ENCODE data around the gene ZNF710. TPM values are rescaled to one million over a fixed set of nuclear protein-coding genes. Genes with fewer than 3 reads are reported as not detected.
A peak's percentile ranks its signal among the peaks of the same experiment; 100 is the strongest.

ZNF710 gene
- total RNA-seq, 2 experiments from 2014 or later, result 22.7 to 24.9 TPM

DNA sequence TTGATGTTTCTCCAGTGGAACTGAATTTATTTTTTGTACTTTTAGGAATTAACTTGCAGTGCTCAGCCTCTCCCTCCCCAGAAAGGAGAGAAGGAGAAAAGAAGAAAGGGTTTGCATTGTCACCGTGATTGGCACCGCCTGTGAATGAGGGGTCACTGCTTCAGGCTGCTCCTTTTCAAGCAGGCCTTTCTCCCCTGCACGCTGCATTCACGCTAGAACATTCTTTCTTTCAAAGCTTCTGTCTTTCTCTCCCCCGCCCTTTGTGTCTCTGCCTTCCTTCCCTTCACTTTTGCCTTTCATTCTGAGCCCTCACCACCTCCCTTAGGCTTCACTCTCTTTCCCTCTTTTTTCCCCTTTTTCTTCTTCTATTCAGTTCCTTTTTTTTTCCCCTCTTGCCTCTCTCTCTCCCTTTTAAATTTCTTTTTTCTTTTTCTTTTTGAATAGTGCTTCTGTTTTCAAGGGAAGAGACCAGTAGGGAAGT, 42.4 kb downstream of the ZNF710 start:
- DNase-seq, result no peak
- Mint-ChIP-seq H3K36me3 (ENCODE audit: low read depth) (no peaks in the 10 kb centered on the region), H3K27ac (no peak overlapping the region), H3K4me3 (no peak overlapping the region), H3K27me3 (ENCODE audit: low read depth) (no peaks in the 10 kb centered on the region), H3K9me3 (ENCODE audit: insufficient read depth) (no peaks in the 10 kb centered on the region), H3K4me1 (ENCODE audit: low read depth) (peaks cover 24% of the 10 kb centered on the region)
- ChIA-PET CTCF (no interaction called here), POLR2A (no interaction called here)
- ATAC-seq, result no peak

DNA sequence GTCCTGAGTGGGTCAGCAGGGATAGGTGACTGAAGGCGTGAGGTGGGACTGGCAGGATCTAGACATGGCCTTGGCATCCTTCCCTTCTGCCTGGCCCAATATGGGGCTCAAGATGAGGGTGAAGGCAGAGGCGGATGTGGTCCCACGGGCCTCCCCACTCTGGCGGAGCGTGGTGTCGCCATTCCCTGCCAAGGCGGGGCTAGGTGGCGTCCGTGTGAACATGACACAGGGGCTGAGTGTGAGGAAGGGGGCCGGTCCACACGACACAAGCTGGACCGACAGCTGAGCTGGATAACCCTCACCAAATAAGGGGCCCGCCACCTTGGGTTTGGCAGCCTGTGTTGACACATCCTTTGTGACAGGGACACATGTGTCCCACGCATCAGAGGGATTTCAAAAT, 43.1 kb downstream of the ZNF710 start:
- CTCF ChIA-PET, result no interaction called here
- no peak overlapping the region for H3K4me3 Mint-ChIP-seq
- no peaks in the 10 kb centered on the region for H3K27me3 Mint-ChIP-seq (ENCODE audit: low read depth)
- H3K4me1 Mint-ChIP-seq (ENCODE audit: low read depth), result peaks cover 22% of the 10 kb centered on the region
- no peaks in the 10 kb centered on the region for H3K36me3 Mint-ChIP-seq (ENCODE audit: low read depth)
- DNase-seq (no peak), ATAC-seq (no peak)
- POLR2A ChIA-PET, result interaction anchor here (1.6 kb wide), 1 partner anchor 12 kb away, joined by 4 read pairs; no protein-coding TSS in a partner anchor
- H3K9me3 Mint-ChIP-seq (ENCODE audit: insufficient read depth), result no peaks in the 10 kb centered on the region
- no peak overlapping the region for H3K27ac Mint-ChIP-seq

DNA sequence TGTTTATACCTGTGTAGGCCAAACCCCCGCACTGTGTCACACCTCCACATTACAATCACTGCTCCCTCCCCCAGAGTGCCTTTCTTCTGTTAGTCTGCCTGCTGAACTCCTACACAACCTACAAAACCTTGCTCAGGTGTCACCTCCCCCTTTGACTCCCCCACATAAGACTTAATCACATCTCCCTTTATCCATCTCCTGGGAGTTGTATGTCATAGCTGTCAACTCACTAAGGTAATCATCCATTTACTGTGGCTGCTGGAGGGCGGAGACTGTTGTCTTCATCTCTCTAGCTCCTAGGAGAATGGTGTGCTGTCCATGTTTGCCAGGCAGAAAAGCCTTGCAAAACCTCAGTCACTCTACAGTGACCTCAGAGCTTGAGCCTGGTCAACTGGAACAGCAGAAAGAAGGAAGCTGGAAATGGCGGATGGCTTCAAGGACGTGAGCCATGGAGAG, 43.8 kb downstream of the ZNF710 start:
- Mint-ChIP-seq H3K27me3 (ENCODE audit: low read depth) (no peaks in the 10 kb centered on the region), H3K36me3 (ENCODE audit: low read depth) (no peaks in the 10 kb centered on the region), H3K27ac (no peak overlapping the region), H3K4me3 (no peak overlapping the region), H3K4me1 (ENCODE audit: low read depth) (peaks cover 17% of the 10 kb centered on the region), H3K9me3 (ENCODE audit: insufficient read depth) (no peaks in the 10 kb centered on the region)
- ATAC-seq, result no peak
- CTCF ChIA-PET, result interaction anchor here (1.0 kb wide), 1 partner anchor 147 kb away, joined by 3 read pairs; no protein-coding TSS in a partner anchor
- no peak for DNase-seq
- POLR2A ChIA-PET, result interaction anchor here (1.6 kb wide), 1 partner anchor 13 kb away, joined by 4 read pairs; no protein-coding TSS in a partner anchor

DNA sequence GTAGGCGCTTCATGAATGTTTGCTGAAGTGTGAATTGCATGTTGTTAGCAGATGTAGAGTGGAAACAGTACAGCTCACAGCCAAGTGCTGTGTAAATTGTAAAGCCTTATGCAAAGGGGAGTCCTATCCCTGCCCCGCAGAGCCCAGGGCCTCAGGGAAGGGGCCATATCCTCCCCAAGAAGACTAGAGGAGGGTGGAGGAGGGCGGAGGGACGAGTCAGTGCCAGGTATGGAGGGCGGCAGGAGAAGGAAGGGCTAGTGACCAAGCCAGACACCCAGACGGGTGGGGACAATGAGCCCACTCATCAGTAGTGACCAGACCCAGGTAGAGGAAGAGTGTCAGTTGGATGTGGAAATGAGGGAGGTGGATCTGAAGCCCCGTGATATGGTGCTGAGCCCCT, 45.2 kb downstream of the ZNF710 start:
- Mint-ChIP-seq H3K4me3 (no peak overlapping the region), H3K36me3 (ENCODE audit: low read depth) (no peaks in the 10 kb centered on the region), H3K9me3 (ENCODE audit: insufficient read depth) (no peaks in the 10 kb centered on the region), H3K27ac (peak overlapping the region; percentile 23), H3K27me3 (ENCODE audit: low read depth) (no peaks in the 10 kb centered on the region), H3K4me1 (ENCODE audit: low read depth) (peaks cover 7% of the 10 kb centered on the region)
- DNase-seq, result no peak
- ATAC-seq, result no peak
- POLR2A ChIA-PET, result interaction anchor here (0.9 kb wide), 1 partner anchor 12 kb away, joined by 3 read pairs; no protein-coding TSS in a partner anchor
- CTCF ChIA-PET, result interaction anchor here (1.0 kb wide), 2 partner anchors 25 to 148 kb away, joined by 3 read pairs; no protein-coding TSS in a partner anchor

DNA sequence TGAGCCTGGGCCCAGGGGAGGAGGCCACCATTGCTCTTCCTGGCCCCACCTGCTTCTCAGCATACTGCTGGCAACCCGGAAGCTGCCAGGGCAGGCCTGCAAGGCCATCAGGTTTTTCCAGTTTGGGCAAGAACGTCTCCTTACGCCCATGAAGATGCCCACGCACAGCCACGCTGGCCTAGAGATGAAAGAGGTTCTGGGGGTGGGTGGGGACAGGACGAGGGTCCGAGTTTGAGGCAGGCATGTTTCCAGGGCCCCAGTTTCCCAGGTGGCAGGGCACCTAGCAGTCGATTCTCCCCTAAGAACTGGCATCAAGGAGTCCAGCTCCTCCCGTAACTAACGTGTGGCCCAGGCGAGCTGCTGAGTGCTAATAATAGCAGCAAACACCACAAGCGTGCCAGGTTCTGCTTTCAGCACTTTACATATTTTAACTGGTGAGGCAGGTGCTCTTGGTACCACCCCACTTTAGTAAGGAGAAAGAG, 45.8 kb downstream of the ZNF710 start:
- Mint-ChIP-seq H3K27me3 (ENCODE audit: low read depth) (no peaks in the 10 kb centered on the region), H3K9me3 (ENCODE audit: insufficient read depth) (no peaks in the 10 kb centered on the region), H3K27ac (peak overlapping the region; percentile 23), H3K36me3 (ENCODE audit: low read depth) (no peaks in the 10 kb centered on the region), H3K4me3 (no peak overlapping the region), H3K4me1 (ENCODE audit: low read depth) (peaks cover 7% of the 10 kb centered on the region)
- ChIA-PET POLR2A (no interaction called here), CTCF (no interaction called here)
- ATAC-seq, result no peak
- no peak for DNase-seq

DNA sequence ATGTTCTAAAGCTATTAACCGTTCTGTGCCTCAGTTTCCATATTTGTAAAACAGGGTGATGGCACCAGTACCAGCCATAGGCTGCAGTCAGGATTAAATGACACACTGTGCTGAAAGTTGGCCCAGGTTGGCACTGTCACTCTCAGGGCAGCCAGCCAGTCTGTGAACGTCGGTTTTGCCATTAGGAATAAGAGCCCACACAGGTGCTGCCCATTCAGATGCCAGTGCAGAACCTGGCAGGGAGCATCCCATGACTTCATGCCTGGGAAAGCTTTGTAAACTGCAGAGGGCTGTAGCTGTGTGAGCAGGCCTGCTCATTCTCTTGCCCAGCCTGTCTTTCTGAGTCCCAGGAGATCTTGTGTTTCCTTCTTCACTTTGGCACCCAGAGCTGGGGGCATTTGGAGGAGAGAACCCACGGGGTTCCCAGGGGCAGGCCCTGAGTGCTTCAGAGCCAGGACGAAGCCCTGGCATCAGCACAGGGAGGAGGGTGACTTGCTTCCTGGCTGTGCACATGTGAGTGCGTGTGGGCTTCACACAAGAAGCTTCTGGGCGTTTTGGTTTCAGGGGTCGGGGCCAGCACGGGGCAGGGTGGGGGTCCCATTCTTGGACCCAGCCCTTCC, 46.9 kb downstream of the ZNF710 start:
- no peak overlapping the region for H3K27ac Mint-ChIP-seq
- CTCF ChIA-PET, result interaction anchor here (0.7 to 1.0 kb wide), 2 partner anchors 9 to 23 kb away, joined by 3 read pairs; no protein-coding TSS in a partner anchor
- H3K9me3 Mint-ChIP-seq (ENCODE audit: insufficient read depth), result no peaks in the 10 kb centered on the region
- H3K4me1 Mint-ChIP-seq (ENCODE audit: low read depth), result peaks cover 7% of the 10 kb centered on the region
- POLR2A ChIA-PET, result no interaction called here
- no peak for DNase-seq
- no peaks in the 10 kb centered on the region for H3K36me3 Mint-ChIP-seq (ENCODE audit: low read depth)
- H3K27me3 Mint-ChIP-seq (ENCODE audit: low read depth), result no peaks in the 10 kb centered on the region
- no peak overlapping the region for H3K4me3 Mint-ChIP-seq
- no peak for ATAC-seq

DNA sequence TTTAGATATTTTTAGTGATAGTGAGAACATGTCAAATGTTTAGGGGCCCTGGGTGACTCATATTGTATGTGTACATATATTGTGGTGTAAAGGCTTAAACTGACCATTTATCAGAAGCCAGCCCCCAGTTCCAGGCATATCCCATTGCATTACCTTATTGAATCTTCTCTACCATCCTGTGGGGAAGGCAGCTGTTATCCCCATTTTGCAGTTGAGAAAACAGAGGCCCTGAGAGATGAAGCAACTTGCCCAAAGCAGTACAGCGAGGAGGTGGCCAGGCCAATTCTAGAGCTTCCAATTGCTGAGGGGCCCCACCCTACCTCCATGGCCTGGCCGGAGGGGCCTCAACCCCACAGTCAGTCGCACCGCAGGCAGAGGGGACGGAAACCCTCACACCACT, 47.9 kb downstream of the ZNF710 start:
- H3K4me3 Mint-ChIP-seq, result no peak overlapping the region
- no peaks in the 10 kb centered on the region for H3K36me3 Mint-ChIP-seq (ENCODE audit: low read depth)
- no peak overlapping the region for H3K27ac Mint-ChIP-seq
- ChIA-PET CTCF (interaction anchor here (0.7 to 1.0 kb wide), 3 partner anchors 8 to 22 kb away, joined by 3 read pairs; no protein-coding TSS in a partner anchor), POLR2A (no interaction called here)
- H3K9me3 Mint-ChIP-seq (ENCODE audit: insufficient read depth), result no peaks in the 10 kb centered on the region
- peaks cover 6% of the 10 kb centered on the region for H3K4me1 Mint-ChIP-seq (ENCODE audit: low read depth)
- ATAC-seq, result no peak
- no peak for DNase-seq
- no peaks in the 10 kb centered on the region for H3K27me3 Mint-ChIP-seq (ENCODE audit: low read depth)

DNA sequence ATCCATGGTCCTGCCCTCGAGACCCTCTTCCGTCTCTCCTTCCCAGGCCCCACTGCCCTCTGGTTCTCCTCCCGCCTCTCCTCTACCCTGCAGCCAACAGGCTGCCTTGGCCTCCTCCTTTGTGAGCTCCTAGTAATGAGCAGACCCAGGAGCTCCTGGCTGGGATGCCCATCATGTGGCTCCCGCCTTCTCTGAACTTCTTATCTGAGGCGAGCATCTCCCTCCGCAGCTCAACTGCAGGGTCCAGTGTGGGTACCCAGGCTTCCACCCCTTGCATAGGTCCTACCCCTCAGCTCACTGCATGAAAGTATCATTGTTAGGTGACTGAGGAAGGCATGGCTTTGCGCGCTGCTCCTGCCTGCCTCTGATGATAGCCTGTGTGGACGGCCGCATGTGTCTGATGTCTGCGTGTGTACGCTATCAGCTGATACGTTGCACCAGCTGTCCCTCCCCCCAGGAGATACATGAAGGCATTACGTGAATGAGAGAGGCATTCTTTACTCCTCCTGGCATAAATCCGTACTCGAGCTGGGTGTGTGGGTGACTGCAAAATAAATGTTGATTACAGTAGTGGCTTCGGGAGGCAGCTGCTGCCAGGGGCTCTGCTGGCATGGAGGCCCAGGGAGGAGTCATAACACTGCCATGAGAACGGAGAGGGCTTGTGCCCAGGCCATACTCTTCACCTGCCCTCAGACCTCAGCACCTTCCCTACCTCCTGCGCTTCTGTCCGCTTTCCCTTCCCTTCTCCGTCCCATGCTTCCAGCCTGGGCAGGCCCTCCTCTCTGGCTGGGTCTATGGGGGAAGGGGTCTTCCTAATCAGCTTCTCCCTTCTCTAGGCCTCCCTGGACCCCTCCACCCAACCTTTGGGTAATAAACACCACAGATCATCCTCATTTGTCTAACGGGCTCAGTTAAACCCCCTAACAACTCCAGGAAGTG, 48.8 kb downstream of the ZNF710 start:
- Mint-ChIP-seq H3K36me3 (ENCODE audit: low read depth) (no peaks in the 10 kb centered on the region), H3K4me3 (no peak overlapping the region), H3K4me1 (ENCODE audit: low read depth) (peaks cover 6% of the 10 kb centered on the region), H3K27ac (no peak overlapping the region), H3K9me3 (ENCODE audit: insufficient read depth) (no peaks in the 10 kb centered on the region), H3K27me3 (ENCODE audit: low read depth) (no peaks in the 10 kb centered on the region)
- ChIA-PET POLR2A (no interaction called here), CTCF (no interaction called here)
- ATAC-seq, result no peak
- DNase-seq, result no peak

DNA sequence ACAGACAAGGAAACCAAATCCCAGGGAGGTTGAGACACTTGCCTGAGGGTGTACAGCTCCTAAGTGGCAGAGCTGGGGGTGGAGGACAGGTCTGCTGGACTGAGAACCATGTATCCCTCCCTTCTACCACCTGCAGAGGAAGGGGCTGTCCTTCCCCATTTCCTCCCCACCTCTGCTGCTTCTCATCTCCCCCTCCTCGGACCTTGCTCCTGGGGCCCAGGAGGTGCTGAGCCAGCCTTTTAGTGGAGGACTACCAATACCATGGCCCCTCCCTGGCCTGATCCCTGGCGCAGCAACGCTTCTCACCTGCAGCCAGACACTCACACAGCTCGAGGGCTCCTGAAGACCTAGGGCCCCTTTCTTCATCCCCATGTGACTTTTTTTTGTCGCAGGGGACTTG, 50.8 kb downstream of the ZNF710 start:
- peaks cover 6% of the 10 kb centered on the region for H3K4me1 Mint-ChIP-seq (ENCODE audit: low read depth)
- no peaks in the 10 kb centered on the region for H3K9me3 Mint-ChIP-seq (ENCODE audit: insufficient read depth)
- ATAC-seq (no peak), DNase-seq (no peak)
- no peaks in the 10 kb centered on the region for H3K27me3 Mint-ChIP-seq (ENCODE audit: low read depth)
- POLR2A ChIA-PET, result no interaction called here
- no peak overlapping the region for H3K4me3 Mint-ChIP-seq
- CTCF ChIA-PET, result no interaction called here
- no peak overlapping the region for H3K27ac Mint-ChIP-seq
- H3K36me3 Mint-ChIP-seq (ENCODE audit: low read depth), result peaks cover 2% of the 10 kb centered on the region

DNA sequence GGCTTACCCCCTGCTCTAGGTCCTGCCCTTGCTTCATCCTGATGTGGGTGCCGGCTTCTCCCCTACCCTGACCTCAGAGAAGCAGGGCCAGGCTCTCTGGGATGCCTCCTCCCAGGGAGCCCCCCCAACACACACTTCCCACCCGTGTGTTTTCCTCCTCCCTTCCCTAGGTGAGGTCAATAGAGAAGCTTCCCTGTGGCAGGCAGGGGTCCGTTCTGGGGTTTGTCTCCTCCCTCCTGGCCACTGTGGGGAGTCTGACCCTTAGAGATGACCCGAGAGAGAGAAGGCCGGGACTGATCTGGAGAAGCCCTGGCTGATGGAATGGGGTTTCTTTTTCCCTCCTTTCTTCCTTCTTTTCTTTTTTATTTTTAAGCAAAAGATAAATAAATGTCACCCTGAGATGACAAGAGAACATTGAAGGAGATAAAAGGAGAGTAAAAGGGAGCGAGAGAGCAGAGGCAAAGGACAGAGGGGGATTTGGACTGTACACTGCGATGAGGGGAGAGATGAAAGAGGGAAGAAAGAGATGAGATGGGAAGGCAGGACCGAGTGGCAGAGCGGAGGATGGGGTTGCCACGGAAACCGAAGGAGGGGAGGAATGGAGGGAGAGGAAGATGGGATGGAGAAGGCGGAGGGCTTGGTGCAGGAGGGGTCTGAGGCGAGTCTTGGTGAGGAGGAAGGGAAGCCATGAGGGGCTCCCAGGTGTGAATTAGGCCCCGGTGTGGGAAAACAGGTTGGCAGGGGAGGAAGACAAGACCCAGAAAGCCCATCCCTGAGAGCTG, 52.8 kb downstream of the ZNF710 start:
- no peak for DNase-seq
- H3K9me3 Mint-ChIP-seq (ENCODE audit: insufficient read depth), result no peaks in the 10 kb centered on the region
- no peak overlapping the region for H3K4me3 Mint-ChIP-seq
- no peak for ATAC-seq
- CTCF ChIA-PET, result no interaction called here
- no peaks in the 10 kb centered on the region for H3K27me3 Mint-ChIP-seq (ENCODE audit: low read depth)
- H3K36me3 Mint-ChIP-seq (ENCODE audit: low read depth), result peaks cover 2% of the 10 kb centered on the region
- POLR2A ChIA-PET, result no interaction called here
- H3K27ac Mint-ChIP-seq, result no peak overlapping the region
- H3K4me1 Mint-ChIP-seq (ENCODE audit: low read depth), result peaks cover 18% of the 10 kb centered on the region

DNA sequence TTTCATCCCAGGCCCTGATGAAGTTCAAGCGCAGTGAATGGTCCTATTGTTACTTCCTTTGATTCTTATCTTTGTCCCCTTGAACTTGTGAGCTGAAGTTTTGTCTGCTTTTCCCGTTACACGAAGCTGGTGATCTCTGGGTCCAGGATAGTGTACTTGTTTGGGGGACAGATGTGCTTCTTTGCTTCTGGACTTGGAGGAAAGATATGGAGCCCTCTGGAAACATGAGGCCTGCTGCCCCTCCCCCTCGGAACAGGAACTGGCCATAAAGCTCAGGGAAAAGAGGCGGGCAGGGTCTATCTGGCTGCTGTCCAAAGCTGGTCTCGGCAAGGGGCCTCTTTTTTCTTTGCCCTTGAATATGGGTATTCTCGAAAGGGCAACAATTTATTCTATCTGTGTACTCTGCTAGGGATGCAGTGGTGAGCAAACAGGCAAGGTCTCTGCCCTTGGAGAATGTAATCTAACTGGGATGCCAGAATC, 53.5 kb downstream of the ZNF710 start:
- ChIA-PET POLR2A (interaction anchor here (1.9 kb wide), 1 partner anchor 41 kb away, joined by 6 read pairs; no protein-coding TSS in a partner anchor), CTCF (interaction anchor here (0.9 to 1.5 kb wide), 2 partner anchors 17 to 294 kb away, joined by 3 read pairs; no protein-coding TSS in a partner anchor)
- no peak for DNase-seq
- H3K4me3 Mint-ChIP-seq, result no peak overlapping the region
- peaks cover 21% of the 10 kb centered on the region for H3K4me1 Mint-ChIP-seq (ENCODE audit: low read depth)
- no peaks in the 10 kb centered on the region for H3K9me3 Mint-ChIP-seq (ENCODE audit: insufficient read depth)
- no peaks in the 10 kb centered on the region for H3K27me3 Mint-ChIP-seq (ENCODE audit: low read depth)
- no peak overlapping the region for H3K27ac Mint-ChIP-seq
- ATAC-seq, result no peak
- peaks cover 3% of the 10 kb centered on the region for H3K36me3 Mint-ChIP-seq (ENCODE audit: low read depth)

Data from activated CD8-positive, alpha-beta T cell treated with anti-CD3 and anti-CD28 coated beads, Interleukin-2, amount 10 ng/mL, durations not matched to agents 7 days and 5 days (primary cell).